C4-2B (cell line): Measurements from ENCODE around the gene RBM39.

ENCODE experiments used
- ZFX ChIP-seq: fragments of 450-650 bp; IDR thresholded peaks from 2 replicates; pipeline ENCODE4 v1.6.1; 2017
- TF ChIP-seq, protein P1 (sequence below): fragments of 450-650 bp; conservative IDR thresholded peaks from 2 replicates; pipeline ENCODE4 v1.5.1; 2017; ENCODE audit warnings: mild to moderate bottlenecking

- TF ChIP-seq, protein P1, sequence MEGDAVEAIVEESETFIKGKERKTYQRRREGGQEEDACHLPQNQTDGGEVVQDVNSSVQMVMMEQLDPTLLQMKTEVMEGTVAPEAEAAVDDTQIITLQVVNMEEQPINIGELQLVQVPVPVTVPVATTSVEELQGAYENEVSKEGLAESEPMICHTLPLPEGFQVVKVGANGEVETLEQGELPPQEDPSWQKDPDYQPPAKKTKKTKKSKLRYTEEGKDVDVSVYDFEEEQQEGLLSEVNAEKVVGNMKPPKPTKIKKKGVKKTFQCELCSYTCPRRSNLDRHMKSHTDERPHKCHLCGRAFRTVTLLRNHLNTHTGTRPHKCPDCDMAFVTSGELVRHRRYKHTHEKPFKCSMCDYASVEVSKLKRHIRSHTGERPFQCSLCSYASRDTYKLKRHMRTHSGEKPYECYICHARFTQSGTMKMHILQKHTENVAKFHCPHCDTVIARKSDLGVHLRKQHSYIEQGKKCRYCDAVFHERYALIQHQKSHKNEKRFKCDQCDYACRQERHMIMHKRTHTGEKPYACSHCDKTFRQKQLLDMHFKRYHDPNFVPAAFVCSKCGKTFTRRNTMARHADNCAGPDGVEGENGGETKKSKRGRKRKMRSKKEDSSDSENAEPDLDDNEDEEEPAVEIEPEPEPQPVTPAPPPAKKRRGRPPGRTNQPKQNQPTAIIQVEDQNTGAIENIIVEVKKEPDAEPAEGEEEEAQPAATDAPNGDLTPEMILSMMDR: no peak
- TF ChIP-seq ZFX: no peak
Observed at GRCh38 chr20:35771367-35771688, 29.3 kb upstream of the RBM39 start.
